Inflammatory macrophage treated with lipopolysaccharide for 1 hour (primary cell): ENCODE measurements around the gene GRIN3B.

Experiments
- DNase-seq, 2 donors: peaks; one replicate each; pipeline ENCODE4 v3.0.0-alpha.2; 2020 to 2022

GRIN3B gene

DNA sequence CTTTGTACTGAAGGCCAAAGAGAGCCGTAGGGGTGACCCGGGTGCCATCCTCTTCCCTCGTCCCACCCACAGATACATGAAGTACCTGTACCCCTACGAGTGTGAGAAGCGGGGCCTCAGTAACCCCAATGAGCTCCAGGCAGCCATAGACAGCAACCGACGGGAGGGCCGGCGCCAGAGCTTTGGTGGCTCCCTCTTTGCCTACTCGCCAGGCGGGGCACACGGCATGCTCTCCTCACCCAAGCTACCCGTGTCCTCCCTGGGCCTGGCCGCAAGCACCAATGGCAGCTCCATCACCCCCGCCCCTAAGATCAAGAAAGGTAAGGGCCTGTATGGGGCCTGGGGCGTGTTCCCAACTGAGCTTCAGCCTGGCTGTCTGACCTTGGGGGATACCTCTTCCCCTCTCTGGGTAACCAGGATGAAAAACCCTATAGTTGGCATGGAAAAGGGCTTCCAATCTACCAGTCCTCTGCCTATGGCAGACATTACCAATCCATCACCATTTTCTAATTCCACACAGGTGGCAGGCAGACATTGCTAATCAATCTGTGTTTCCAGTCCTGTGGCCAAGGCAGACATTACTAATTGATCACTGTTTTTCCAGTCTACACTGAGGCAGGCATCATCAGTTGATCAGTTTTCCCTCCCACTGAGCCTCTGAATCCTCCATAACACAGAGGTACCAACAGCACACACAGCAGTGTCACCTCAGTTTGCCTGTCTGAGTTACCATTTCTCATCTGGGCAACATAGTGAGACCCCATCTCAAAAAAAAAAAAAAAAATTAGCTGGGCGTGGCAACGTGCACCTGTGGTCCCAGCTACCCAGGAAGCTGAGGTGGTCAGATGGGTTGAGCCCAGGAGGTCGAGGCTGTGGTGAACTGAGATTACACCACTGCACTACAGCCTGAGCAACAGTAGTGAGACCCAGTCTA, 35.2 kb upstream of the GRIN3B start:
- no peak for DNase-seq

DNA sequence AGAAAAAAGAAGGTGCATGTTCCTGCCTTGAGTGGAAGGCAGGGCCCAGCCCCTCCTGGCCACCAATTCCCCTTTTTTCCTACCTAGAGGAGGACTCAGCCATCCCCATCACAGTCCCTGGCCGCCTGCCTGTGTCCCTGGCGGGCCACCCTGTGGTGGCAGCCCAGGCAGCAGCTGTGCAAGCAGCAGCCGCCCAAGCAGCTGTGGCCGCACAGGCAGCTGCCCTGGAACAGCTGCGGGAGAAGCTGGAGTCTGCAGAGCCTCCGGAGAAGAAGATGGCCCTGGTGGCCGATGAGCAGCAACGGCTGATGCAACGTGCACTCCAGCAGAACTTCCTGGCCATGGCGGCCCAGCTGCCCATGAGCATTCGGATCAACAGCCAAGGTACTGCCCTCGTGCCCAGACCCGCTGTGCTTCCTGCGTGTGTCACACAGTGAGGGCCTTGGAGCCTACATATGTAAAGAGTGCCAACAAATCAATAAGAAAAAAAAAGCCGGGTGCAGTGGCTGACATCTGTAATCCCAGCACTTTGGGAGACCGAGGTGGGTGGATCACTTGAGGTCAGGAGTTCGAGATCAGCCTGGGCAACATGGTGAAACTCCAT, 33.6 kb upstream of the GRIN3B start:
- no peak for DNase-seq

DNA sequence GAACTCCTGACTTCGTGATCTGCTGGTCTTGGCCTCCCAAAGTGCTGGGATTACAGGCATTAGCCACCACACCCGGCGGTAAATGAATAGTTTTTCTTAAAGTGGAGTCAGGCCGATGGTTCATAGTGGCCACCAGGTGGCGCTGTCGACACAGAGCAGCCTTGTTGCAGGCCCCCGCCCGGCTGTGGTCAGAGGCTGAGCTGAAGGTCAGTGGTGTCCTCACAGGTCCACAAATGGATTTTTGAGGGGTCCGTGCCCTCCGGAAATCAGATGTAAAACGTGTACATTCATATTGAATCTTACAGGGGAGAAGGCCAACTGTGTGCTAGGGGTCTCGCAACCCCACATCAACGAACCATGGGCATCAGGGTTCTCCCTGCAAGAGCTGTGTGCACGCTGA, 29.5 kb upstream of the GRIN3B start:
- peak in 1 of 2 donors; percentile 7 for DNase-seq

DNA sequence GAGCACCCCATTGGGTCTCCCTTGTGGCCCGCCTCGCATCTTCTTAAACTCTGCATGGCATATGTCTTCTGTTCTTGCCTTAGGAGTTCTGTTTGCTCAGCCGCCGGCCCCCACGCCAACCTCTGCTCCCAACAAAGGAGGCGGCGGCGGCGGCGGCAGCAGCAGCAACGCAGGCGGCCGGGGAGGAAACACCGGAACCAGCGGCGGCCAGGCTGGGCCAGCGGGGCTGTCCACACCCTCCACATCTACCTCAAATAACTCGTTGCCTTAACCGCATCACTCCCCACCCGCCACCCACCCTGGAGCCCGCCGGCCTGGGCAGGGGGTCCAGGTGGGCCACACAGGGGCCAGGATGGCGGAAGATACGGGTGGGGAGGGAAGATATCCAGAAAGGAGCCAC, 28.4 kb upstream of the GRIN3B start:
- no peak for DNase-seq

DNA sequence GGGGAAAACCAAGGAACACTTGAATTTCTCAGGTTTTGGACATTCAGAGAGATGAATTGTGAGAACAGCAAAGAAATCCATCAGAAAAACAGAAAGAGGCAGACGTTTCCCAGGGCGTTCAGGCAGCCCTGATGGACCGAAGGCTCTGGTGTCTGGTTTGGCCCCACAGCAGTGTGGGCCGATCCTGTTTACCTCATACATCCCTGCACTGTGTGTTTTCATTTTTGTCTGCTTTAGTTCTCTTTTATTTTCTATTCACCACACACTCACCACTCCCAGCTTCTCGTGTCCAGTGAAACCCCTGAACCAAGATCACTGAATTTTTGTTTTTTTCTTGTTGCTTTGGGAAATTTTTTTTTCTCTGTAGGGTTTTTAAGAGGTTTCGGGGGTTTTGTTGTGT, 27.9 kb upstream of the GRIN3B start:
- no peak for DNase-seq

DNA sequence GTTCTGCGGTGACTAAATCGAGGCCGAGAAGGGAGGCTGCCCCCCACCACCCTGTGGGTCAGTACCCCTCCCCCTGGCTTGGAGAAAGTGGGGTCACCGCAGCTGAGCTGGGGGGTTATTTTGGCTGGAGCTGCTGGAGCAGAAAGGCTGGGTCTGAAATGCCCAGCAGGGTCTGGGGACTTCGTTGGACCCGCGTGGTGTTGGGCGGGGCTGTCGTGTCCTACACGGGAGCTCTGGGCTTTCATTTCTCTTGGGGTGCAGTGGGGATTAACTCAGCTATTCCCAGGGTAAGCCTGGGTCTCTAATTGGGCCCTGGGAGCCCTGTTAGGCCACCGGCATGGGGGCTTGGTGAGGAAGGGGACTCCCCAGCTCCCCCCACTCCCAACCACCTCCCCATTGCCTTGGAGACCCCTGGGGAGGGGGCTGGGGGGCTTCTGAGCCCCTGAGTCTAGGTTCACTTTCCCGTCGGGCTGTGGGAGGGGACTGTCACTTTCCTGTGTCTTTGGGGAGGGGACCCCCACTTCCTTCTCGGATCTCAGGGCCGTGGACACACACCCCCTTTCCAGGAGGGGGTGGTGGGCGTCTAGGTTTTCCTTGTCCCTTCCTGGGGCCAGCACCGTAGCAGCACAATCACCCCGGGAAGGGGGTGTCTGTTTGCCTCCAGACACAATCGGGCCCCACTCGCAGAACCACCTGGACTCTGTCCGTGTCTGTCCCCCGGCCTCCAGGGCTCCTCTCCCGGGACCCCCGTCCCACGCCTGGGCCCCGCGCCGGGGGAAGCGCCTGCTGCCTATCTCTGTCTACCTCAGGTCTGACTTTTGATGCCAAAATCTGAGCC, 26.3 kb upstream of the GRIN3B start:
- DNase-seq = no peak

DNA sequence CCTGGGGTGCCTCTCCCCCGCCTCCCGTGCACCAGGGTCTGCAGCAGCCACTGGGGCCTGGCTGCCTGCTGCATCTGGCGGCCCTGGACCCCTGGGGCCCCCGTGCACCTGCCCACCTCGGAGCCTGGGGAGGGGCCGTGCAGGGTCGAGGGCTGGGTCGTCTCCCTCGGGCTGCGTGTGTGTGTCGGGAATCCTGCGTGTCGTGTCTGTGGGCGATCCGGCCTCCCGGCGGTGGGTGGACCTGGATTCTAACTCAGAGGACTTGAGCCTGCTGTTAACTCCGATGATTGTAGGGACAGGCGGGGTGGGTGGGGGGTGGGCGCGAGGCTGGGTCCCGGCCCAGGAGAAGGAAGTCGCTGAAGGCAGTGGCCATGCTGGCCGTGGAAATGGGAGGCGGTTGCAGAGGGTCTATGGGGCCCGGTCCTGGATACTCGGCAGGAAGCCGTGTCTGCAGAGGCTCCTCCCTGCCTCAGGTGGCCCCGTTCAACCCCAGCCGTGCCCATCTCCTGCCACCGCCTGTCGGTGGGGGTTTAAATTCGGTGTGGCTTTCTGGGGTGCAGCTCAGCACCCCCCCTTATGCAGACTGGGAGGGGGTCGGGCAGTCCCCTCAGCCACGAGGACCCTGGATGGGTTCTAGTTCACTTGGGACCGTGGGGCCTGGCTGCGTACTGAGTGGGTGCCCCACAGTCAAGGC, 25.5 kb upstream of the GRIN3B start:
- no peak for DNase-seq

DNA sequence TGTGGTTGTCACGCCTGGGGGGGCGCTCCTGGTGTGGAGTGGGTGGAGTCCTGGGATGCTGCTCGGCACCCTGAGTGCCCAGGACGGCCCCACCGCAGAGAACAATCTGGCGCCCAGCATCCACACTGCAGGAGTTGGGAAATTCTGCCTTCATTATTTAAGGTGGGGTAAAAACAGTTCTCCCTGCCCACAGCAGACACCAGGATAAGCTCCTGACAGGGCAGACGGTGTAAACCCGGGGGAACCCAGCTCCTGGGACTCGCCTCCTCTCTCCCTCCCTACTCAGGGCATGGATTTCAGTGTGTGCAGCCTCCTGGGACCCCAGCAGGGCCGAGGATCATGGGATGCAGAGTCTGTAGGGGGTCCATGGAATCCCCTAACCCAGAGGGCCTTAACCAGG, 23.7 kb upstream of the GRIN3B start:
- no peak for DNase-seq

DNA sequence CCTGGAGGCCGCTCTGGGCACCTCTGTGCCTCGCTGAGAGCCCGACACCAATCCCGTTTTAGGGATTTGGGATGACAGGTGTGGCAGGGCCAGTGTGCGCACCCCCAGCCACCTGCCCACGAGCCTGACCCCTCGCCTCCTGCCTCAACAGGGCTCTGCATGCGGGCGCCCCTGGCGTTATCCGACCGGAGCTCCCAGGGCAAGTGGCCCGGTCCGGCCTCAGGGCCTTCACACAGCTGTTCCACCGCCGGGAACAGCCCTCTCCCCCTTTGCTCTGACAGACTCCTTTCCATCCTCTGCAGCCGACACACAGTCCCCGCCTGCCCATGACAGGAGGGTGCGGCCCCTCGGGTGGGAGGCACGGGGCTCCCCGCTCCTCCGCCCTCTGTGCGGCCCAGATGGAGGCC, 23.2 kb upstream of the GRIN3B start:
- DNase-seq = no peak

DNA sequence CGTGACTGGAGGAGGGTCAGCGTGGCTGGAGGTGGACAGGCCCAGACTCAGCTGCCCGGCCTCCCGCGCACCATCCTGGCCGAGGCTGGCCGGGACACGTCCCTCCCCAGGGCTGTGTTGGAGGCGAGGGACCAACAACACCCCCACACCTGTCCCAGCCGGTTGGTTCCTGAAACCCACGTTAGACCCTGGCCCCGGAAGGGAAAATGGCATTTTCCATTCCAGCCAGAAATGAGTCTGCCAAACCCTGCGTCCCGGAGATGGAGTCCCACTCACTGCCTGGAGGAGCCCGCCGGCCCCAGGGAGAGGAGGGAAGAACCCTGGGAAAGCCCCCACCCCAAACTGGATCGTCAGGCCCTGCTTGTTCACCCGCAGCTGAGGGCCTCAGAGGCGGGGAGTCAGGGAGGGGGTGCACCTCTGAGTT, 20.9 kb upstream of the GRIN3B start:
- DNase-seq = peak in 1 of 2 donors; percentile 22

DNA sequence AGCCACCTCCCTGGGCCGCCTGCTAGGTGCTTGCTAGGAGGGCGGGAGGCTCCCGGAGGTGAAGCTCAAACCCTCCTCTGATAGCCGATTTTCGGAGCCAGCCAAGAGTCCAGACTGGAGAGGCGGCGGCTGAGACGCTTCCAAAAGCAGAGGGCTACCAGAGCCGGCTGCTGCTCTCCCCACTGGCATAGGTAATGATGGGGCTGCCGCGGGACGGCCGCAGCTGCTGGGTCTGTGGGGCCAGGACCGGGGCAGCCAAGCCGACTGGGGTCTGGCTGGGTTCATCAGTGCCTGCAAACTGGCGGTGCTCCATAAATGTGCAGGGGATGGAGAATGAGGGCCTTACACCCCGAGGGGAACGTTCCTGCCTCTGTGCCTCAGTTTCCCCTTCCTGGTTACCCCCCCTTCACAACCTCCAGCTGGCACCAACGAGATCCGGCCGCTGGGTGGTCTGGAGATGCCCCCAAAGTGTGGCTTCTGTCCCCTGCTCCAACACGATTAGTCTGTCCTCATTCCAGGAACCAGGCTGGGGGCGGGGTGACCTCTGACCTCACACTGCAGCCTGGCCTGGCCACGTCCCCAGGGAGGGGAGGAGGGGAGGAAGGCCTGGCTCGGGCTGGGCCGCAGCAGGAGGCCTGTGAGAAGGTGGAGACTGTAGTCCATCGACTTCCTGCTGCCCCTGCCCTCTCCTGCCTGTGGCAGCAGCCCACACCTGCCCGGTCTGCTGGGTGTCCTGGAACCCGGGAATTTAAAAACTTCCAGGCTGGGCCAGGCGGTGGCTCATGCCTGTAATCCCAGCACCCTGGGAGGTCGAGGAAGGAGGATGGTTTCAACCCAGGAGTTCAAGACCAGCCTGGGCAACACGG, 19.9 kb upstream of the GRIN3B start:
- DNase-seq = peak; percentile 14 to 29

DNA sequence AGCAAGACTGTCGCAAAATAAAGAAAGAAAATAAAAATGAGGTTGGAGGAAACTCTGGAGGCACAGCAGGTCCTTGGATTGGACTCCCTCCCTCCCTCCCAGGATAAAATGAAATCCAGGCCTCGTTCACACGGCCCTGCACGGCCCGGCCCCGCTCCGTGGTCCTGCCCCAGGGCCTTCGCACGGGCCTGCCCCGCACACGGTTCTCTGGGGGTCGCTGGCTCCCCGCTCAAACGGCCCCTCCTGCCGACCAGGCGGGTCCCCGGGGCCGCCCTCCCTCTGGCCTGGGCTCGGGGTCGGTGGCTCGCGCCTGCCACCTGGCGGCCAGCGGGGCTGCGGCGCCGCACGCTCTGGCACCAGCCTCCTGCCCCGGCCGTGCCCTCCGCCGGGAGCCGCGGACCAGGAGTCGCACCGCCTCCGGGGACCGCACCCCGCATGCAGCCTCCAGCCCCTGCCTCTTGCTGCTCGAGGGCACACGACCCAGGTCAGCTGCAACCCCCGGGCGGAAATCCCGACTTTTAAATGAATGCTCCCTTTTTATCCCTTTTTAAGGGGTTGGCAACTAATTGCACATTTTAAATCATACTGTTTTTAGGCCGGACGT, 17.6 kb upstream of the GRIN3B start:
- peak; percentile 37 to 77 for DNase-seq

DNA sequence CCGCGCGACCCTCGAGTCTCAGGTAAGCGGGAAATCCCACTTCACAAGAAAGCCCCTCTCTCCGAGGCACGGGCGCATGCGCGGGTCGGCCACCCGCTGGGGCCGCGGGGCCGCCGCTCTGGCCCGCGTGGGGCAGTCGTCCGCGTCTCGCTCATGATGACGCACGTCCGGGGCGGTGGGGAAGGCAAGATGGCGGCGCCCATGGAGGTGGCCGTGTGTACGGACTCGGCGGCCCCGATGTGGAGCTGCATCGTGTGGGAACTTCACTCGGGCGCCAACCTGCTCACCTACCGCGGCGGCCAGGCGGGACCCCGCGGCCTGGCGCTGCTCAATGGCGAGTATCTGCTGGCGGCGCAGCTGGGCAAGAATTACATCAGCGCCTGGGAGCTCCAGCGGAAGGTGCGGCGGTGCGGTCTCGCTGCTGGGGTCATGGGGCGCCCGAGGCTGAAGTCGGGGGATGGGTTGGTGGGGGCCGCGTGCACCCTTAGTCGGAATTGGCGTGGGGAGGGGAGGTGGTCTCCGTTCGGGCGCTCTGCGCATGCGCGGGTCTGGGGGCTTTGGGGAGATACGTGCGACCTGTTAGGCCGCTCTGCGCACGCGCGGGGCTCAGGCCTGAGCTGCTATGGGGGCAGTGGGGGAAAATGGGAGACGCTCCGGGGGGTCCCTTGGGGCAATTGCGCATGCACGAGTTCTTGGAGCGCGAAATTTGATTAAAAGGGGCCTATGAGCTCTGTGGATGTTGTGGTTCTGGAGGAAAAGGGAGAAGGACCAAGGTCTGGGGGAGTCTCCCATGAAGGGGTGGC, 15.9 kb upstream of the GRIN3B start, which contains the start of gene WDR18:
Gene WDR18 (plus strand): TSS at position 181 of the 803 bp plus-strand sequence. CDS start 9 bp downstream, at position 190.
- DNase-seq = peak; percentile 78 to 91

DNA sequence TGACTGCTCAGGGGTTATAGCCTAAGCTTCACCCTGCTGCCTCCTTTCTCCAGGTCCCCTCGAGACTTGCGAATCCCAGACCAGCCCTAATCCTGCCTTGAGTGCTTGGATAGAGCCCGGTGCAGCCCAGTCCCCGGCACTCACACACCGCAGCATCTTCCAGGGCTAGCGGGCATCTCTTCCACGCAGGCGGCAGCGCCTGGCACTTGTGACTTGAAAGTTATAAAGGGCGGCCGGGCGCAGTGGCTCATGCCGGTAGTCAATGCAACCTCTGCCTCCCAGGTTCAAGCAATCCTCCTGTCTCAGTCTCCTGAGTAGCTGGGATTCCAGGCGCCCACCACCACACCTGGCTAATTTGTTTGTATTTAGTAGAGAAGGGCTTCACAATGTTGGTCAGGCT, 14.1 kb upstream of the GRIN3B start:
- DNase-seq = no peak

DNA sequence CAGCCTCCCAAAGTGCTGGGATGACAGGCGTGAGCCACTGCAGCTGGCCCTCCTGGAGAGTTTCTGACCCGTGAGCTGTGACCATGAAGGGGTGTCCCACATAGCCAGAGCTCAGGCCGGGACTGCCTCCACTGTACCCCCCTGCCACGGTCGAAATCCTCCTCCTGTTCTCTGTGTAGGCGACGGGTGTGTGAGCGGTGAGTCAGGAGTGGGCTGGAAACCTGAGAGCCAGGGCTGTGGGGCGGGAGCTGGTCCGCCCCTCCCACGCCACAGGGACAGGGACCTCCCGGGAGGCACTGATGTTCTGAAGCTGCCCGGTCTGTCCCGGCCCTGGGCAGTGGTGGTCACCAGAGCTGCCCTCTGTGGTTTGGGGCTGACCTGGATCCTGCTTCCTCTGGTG, 12.1 kb upstream of the GRIN3B start:
- DNase-seq = no peak

DNA sequence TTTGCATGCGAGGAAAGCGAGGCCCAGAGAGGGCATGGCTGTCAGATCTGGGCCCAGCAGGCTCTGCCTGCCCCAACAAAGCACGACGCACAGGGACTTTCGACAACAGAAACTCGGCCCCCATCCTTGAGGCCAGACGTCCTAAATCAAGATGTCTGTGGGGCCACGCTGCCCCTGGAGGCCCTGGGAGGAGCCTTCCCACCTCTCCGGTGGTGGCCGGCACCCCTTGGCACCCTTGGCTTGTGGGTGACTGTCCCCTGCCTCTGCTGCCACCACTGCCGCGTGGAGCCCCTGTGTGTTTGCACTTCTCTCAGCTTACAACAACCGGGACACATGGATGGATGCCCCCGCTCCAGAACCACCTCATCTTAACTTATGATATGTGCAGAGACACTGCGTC, 11.7 kb upstream of the GRIN3B start:
- no peak for DNase-seq

DNA sequence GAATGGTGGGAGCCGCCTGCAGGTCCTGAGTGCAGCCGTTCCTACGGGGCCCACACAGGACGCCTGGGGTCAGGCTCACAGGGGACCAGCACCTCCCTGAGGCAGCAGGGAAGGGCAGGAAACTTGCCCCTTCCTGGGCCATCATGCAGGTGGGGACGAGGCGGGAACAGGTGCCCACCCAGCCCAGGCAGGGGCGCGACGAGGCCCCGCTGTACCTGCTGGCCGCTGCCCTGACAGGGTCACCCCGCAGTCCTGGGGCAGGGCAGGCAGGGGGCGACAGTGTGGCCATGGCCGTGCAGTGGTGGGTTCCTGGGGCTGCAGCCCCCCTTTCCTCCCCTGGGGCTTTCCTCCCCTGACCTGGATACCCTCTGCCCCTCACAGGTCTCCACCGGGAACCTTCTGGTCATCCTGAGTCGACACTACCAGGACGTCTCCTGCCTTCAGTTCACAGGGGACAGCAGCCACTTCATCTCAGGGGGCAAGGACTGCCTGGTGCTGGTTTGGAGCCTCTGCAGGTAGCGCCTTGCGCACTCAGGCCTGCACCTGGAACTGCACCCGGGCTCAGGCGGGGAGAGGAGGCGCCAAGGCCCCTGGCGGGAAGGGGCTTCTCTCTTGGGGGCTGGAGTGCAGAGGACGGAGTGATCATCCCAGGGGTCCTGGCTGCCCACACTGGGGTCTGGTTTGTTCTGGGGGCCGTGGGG, 10.7 kb upstream of the GRIN3B start:
- no peak for DNase-seq

DNA sequence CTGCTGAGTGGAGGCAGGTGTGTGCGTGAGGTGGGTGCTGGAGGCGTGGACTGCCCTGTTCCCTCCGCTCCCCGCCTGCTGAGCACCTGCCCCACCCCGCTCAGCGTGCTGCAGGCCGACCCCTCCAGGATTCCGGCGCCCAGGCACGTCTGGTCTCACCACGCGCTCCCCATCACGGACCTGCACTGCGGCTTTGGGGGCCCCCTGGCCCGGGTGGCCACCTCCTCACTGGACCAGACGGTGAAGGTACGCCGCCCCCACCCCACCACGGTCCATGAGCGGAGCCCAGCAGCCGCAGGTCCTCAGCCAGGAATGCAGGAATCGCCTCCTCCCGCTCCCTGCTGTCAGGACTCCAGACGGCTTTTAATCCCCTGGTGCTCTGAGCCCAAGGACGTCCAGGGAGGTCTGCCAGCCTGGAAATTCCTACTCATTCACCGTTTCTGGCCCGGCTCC, 10.1 kb upstream of the GRIN3B start:
- DNase-seq = no peak

DNA sequence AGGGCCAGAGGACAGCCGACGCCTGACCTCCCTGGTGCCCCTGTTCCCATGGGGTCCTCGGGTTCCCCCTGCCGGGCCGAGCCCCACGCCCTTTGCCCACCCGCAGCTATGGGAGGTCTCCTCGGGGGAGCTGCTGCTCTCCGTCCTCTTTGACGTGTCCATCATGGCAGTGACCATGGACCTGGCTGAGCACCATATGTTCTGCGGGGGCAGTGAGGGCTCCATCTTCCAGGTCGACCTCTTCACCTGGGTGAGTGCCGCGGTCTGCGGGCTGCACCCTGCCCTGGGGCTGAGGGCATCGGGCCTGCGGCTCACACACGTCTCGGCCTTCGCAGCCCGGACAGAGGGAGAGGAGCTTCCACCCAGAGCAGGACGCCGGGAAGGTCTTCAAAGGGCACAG, 9.5 kb upstream of the GRIN3B start:
- no peak for DNase-seq
